ENCODE measurements around the gene TNFRSF6B. TPM values are rescaled to one million over a fixed set of nuclear protein-coding genes. Genes with fewer than 3 reads are reported as not detected.
"Not testable (repeated sequence)": the region's sequence is repeated elsewhere in the genome, so short reads cannot be mapped to it uniquely, and the experiment has no call there.

TNFRSF6B gene
- total RNA-seq = 10 to 100 TPM in 1 of 2 donors, 1 to 10 TPM in 1; 9.9 to 13.8 TPM

- Histone ChIP-seq H3K4me3 (no peak within 1 kb of the TSS), H3K36me3 (replicated peaks in 1 of 2; ENCODE audit: insufficient read depth in 1 of 2, low read depth in 2 of 2) (no peaks in the 10 kb centered on the region), H3K27me3 (no peaks in the 10 kb centered on the region), H3K27ac (no peak within 1 kb of the TSS), H3K4me1 (peaks cover 37% of the 10 kb centered on the region), H3K9me3 (no peaks in the 10 kb centered on the region)
- TF ChIP-seq POLR2A (IDR thresholded peaks at IDR 0.05) (peak in 2 of 3 donors; percentile 1 to 12), CTCF (IDR thresholded peaks at IDR 0.05) (no peak)
- ATAC-seq (no peak), DNase-seq (peak in 2 of 4 donors; percentile 19)
- intact Hi-C loops (cut with DNase I) = no loop called here
- WGBS, 2 donors = 13 to 17% methylated on average over 1 to 52 of the region's 52 CpGs
These were observed at the start of gene TNFRSF6B for GRCh38 chr20:63696628-63697356. TNFRSF6B (plus strand) TSS chr20:63696652; CDS start chr20:63696768, 116 bp downstream.

- Histone ChIP-seq H3K27me3 (no peaks in the 10 kb centered on the region), H3K27ac (no peak overlapping the region), H3K9me3 (no peaks in the 10 kb centered on the region), H3K4me1 (peaks cover 17% of the 10 kb centered on the region), H3K36me3 (replicated peaks in 1 of 2; ENCODE audit: insufficient read depth in 1 of 2, low read depth in 2 of 2) (no peaks in the 10 kb centered on the region), H3K4me3 (no peak overlapping the region)
- intact Hi-C loops (cut with DNase I) = no loop called here
- DNase-seq (no peak), ATAC-seq (no peak)
- TF ChIP-seq CTCF (IDR thresholded peaks at IDR 0.05) = no peak
- no peak for TF ChIP-seq POLR2A (IDR thresholded peaks at IDR 0.05)
- WGBS, 2 donors = 88 to 90% methylated on average over 6 of the region's 6 CpGs
These were observed 48.3 kb upstream of the TNFRSF6B start for GRCh38 chr20:63648190-63648589.

- intact Hi-C loops (cut with DNase I) = no loop called here
- Histone ChIP-seq H3K36me3 (replicated peaks in 1 of 2; ENCODE audit: insufficient read depth in 1 of 2, low read depth in 2 of 2) (no peaks in the 10 kb centered on the region), H3K4me3 (no peak overlapping the region), H3K27me3 (no peaks in the 10 kb centered on the region), H3K4me1 (peaks cover 23% of the 10 kb centered on the region), H3K27ac (no peak overlapping the region), H3K9me3 (no peaks in the 10 kb centered on the region)
- 81 to 82% methylated on average over 11 of the region's 11 CpGs for WGBS, 2 donors
- no peak for DNase-seq
- TF ChIP-seq POLR2A (IDR thresholded peaks at IDR 0.05) (no peak), CTCF (IDR thresholded peaks at IDR 0.05) (no peak)
- no peak for ATAC-seq
These were observed 47.4 kb upstream of the TNFRSF6B start for GRCh38 chr20:63648895-63649589.

- DNase-seq; H3K27me3 ChIP-seq; H3K4me3 ChIP-seq; ATAC-seq; H3K36me3 ChIP-seq (replicated peaks in 1 of 2; ENCODE audit: insufficient read depth in 1 of 2, low read depth in 2 of 2); H3K9me3 ChIP-seq; H3K27ac ChIP-seq: not testable (repeated sequence)
- H3K4me1 ChIP-seq = peaks cover 24% of the 10 kb centered on the region
- WGBS, 2 donors = 73% methylated on average over 4 of the region's 25 CpGs; no CpG with 5 or more reads in 1 of the 2 donors
- intact Hi-C loops (cut with DNase I) = loop anchor here (10.0 kb wide), 1 partner anchor 84 kb away; the partner anchor contains the start of genes LIME1 and SLC2A4RG
These were observed 46.0 kb upstream of the TNFRSF6B start for GRCh38 chr20:63650486-63650885.

GRCh38 chr20:63651942-63652191, 44.6 kb upstream of the TNFRSF6B start:
- WGBS, 2 donors = 0 to 10% methylated on average over 1 to 11 of the region's 11 CpGs
- no peaks in the 10 kb centered on the region for H3K27me3 ChIP-seq
- no peak overlapping the region for H3K4me3 ChIP-seq
- no peaks in the 10 kb centered on the region for H3K9me3 ChIP-seq
- peaks cover 24% of the 10 kb centered on the region for H3K4me1 ChIP-seq
- TF ChIP-seq CTCF (IDR thresholded peaks at IDR 0.05) = no peak
- no peak for TF ChIP-seq POLR2A (IDR thresholded peaks at IDR 0.05)
- H3K36me3 ChIP-seq (replicated peaks in 1 of 2; ENCODE audit: insufficient read depth in 1 of 2, low read depth in 2 of 2) = no peaks in the 10 kb centered on the region
- DNase-seq = peak in 3 of 4 donors; percentile 30 to 47 (median 43)
- ATAC-seq = peak; percentile 13
- intact Hi-C loops (cut with DNase I) = loop anchor here (10.0 kb wide), 1 partner anchor 83 kb away; the partner anchor contains the start of genes LIME1 and SLC2A4RG
- H3K27ac ChIP-seq = peak overlapping the region in 1 of 4 donors; percentile 40
